GM12892 (cell line): ENCODE data around the gene ERBB2.

Experiments
- POLR2A ChIP-seq: IDR thresholded peaks from 2 replicates; pipeline ENCODE4 v1.6.1; 2011; ENCODE audit warnings: low read depth, low read length, control low read depth
- POLR2AphosphoS5 ChIP-seq: IDR thresholded peaks from 2 replicates; pipeline ENCODE4 v1.6.1; 2011; ENCODE audit warnings: low read depth, low read length, control low read depth

- no peak for TF ChIP-seq POLR2AphosphoS5
- TF ChIP-seq POLR2A = no peak
Measured at GRCh38 chr17:39738983-39739884, 39.4 kb downstream of the ERBB2 start.
